Neural progenitor cell (in vitro differentiated cells): ENCODE measurements around the gene SYNC. TPM values are rescaled to one million over a fixed set of nuclear protein-coding genes. Genes with fewer than 3 reads are reported as not detected.

Source experiments
- DNase-seq: peaks from one replicate; pipeline ENCODE4 v3.0.0-alpha.2; 2016; ENCODE audit warnings: low spot score
- H2AFZ ChIP-seq: fragments of 200-600 bp; sonication (generic); replicated peaks from 2 replicates; pipeline ENCODE4 v1.6.1; 2016; ENCODE audit warnings: antibody characterized with exemption
- H3F3A ChIP-seq: fragments of 200-600 bp; sonication (generic); 2 replicates; pipeline ENCODE4 v1.6.1; 2016; ENCODE audit warnings: antibody characterized with exemption, low read depth
- H3K27ac ChIP-seq: fragments of 200-600 bp; sonication (generic); 2 replicates; pipeline ENCODE4 v1.5.1; 2016; ENCODE audit warnings: mild to moderate bottlenecking
- H3K27me3 ChIP-seq: fragments of 200-600 bp; sonication (generic); 2 replicates; pipeline ENCODE4 v1.6.1; 2016; ENCODE audit warnings: mild to moderate bottlenecking, moderate library complexity
- H3K36me3 ChIP-seq: fragments of 200-600 bp; sonication (generic); 2 replicates; pipeline ENCODE4 v1.5.1; 2016
- H3K4me1 ChIP-seq: fragments of 200-600 bp; sonication (generic); 2 replicates; pipeline ENCODE4 v1.6.1; 2016; ENCODE audit warnings: mixed run types
- H3K4me2 ChIP-seq: fragments of 200-600 bp; sonication (generic); 2 replicates; pipeline ENCODE4 v1.6.1; 2016
- H3K4me3 ChIP-seq: fragments of 200-600 bp; sonication (generic); 2 replicates; pipeline ENCODE4 v1.5.1; 2016
- H3K79me2 ChIP-seq: fragments of 200-600 bp; sonication (generic); 2 replicates; pipeline ENCODE4 v1.6.1; 2016; ENCODE audit warnings: low read depth
- H3K9ac ChIP-seq: fragments of 200-600 bp; sonication (generic); 2 replicates; pipeline ENCODE4 v1.6.1; 2016
- H3K9me3 ChIP-seq: fragments of 200-600 bp; sonication (generic); 2 replicates; pipeline ENCODE4 v1.5.1; 2016; ENCODE audit warnings: low read depth
- H4K20me1 ChIP-seq: fragments of 200-600 bp; sonication (generic); 2 replicates; pipeline ENCODE4 v1.6.1; 2016; ENCODE audit warnings: low read depth
- H3K27ac Mint-ChIP-seq: 3 replicates; pipeline ENCODE4 v1.8.0; 2021; ENCODE audit warnings: mixed read lengths
- H3K27me3 Mint-ChIP-seq: 2 replicates; pipeline ENCODE4 v1.8.0; 2022; ENCODE audit warnings: low read depth, mild to moderate bottlenecking, inconsistent platforms, moderate library complexity, mixed read lengths; ENCODE audit not compliant: insufficient read depth
- H3K36me3 Mint-ChIP-seq: 3 replicates; pipeline ENCODE4 v1.8.0; 2021; ENCODE audit warnings: mixed read lengths
- H3K4me1 Mint-ChIP-seq: 3 replicates; pipeline ENCODE4 v1.8.0; 2021; ENCODE audit warnings: mixed read lengths
- H3K4me3 Mint-ChIP-seq: 3 replicates; pipeline ENCODE4 v1.8.0; 2021; ENCODE audit warnings: mild to moderate bottlenecking, moderate library complexity, mixed read lengths
- H3K9me3 Mint-ChIP-seq: 3 replicates; pipeline ENCODE4 v1.8.0; 2020; ENCODE audit warnings: mixed read lengths
- CTCF ChIP-seq: fragments of 200-600 bp; sonication (generic); IDR thresholded peaks from 2 replicates; pipeline ENCODE4 v1.5.1; 2017; ENCODE audit warnings: antibody characterized with exemption, mild to moderate bottlenecking
- EZH2 ChIP-seq: fragments of 200-600 bp; sonication (generic); IDR thresholded peaks from 2 replicates; pipeline ENCODE4 v1.6.1; 2017; ENCODE audit warnings: antibody characterized with exemption, mild to moderate bottlenecking, moderate library complexity
- EZH2phosphoT487 ChIP-seq: fragments of 200-600 bp; sonication (generic); IDR thresholded peaks from 2 replicates; pipeline ENCODE4 v1.6.1; 2017; ENCODE audit warnings: antibody characterized with exemption
- total RNA-seq: library from RNA; depleted of rRNA; stranded (reverse); fragments of >200 nt; gene quantifications from 2 replicates; pipeline ENCODE4 v1.2.3, GENCODE V29; 2015; ENCODE audit warnings: low replicate concordance

Gene SYNC
- total RNA-seq, 1 donor from 2014 or later, result not detected

GRCh38 chr1:32695098-32695904 is 7.3 kb downstream of the SYNC start:
- H3K27ac ChIP-seq, result no peak overlapping the region
- no peak overlapping the region for H3K4me3 ChIP-seq
- no peaks in the 10 kb centered on the region for H3K36me3 ChIP-seq
- H3K27me3 ChIP-seq, result no peaks in the 10 kb centered on the region
- H4K20me1 ChIP-seq, result no peaks in the 10 kb centered on the region
- Mint-ChIP-seq H3K27me3 (peaks cover 8% of the 10 kb centered on the region), H3K36me3 (peaks cover 2% of the 10 kb centered on the region), H3K27ac (peak overlapping the region; percentile 51), H3K4me3 (no peak overlapping the region), H3K4me1 (no peaks in the 10 kb centered on the region), H3K9me3 (no peaks in the 10 kb centered on the region)
- no peaks in the 10 kb centered on the region for H3K4me1 ChIP-seq
- DNase-seq, result no peak
- TF ChIP-seq CTCF, result no peak
- no peak for TF ChIP-seq EZH2
- TF ChIP-seq EZH2phosphoT487, result no peak
- H2AFZ ChIP-seq, result no peak overlapping the region
- no peaks in the 10 kb centered on the region for H3F3A ChIP-seq
- H3K79me2 ChIP-seq, result no peaks in the 10 kb centered on the region
- H3K9ac ChIP-seq, result no peak overlapping the region
- H3K9me3 ChIP-seq, result no peaks in the 10 kb centered on the region
- H3K4me2 ChIP-seq, result no peak overlapping the region

DNA sequence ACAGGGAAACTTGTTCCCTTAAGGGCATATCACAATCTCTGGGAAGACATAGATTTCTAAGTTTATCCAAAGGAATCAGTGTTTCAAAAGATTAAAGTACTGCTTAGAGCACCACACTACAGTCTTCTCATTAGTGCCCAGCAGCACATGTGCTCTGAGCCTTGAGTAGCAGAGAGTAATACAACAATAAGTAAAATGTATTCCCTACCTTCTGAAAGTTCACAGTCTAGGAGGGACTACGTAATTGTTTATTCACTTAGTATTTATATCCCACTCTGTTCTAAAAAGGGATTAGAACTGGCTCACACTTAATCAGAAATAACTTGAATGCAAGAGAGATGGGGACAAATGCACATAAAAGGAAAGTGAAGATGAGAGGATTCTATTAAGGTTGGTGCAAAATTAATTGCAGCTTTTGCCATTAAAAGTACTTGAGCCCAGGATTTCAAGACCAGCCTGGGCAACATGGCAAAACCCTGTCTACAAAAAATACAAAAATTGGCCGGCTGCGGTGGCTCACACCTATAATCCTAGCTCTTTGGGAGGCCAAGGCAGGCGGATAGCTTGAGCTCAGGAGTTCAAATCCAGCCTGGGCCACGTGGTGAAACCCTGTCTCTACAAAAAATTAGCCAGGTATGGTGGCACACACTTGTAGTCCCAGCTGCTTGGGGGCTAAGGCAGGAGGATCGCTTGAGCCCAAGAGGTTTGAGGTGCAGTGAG is 9.0 kb downstream of the SYNC start:
- peaks cover 7% of the 10 kb centered on the region for H3K36me3 Mint-ChIP-seq
- Histone ChIP-seq H3K4me1 (no peaks in the 10 kb centered on the region), H3K27ac (no peak overlapping the region), H3K79me2 (no peaks in the 10 kb centered on the region), H3K4me3 (no peak overlapping the region), H3F3A (no peaks in the 10 kb centered on the region), H3K9me3 (no peaks in the 10 kb centered on the region), H4K20me1 (no peaks in the 10 kb centered on the region), H3K9ac (no peak overlapping the region), H2AFZ (no peak overlapping the region), H3K27me3 (no peaks in the 10 kb centered on the region), H3K36me3 (no peaks in the 10 kb centered on the region), H3K4me2 (no peak overlapping the region)
- no peak for DNase-seq
- H3K9me3 Mint-ChIP-seq, result no peaks in the 10 kb centered on the region
- no peaks in the 10 kb centered on the region for H3K4me1 Mint-ChIP-seq
- no peak overlapping the region for H3K27ac Mint-ChIP-seq
- H3K4me3 Mint-ChIP-seq, result no peak overlapping the region
- H3K27me3 Mint-ChIP-seq, result peaks cover 8% of the 10 kb centered on the region
- no peak for TF ChIP-seq CTCF
- no peak for TF ChIP-seq EZH2phosphoT487
- TF ChIP-seq EZH2, result no peak

DNA sequence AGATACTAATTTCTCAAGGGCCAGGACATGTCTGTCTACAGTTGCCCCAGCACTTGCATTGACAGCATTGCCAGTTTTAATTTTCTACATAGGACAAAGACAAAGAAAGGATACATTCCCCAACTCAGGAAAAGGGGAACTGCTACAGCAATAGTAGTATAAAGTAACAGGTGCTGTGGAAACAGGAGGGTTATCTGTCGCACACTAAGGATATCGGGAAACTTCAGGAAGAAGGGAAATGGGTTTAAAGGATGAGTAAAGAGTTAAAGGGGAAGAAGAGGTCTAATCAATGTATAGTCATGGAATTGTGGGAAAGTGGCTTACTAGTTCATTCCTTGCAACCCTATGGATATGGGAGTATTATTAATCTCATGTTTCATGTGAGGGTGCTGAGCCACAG is 16.2 kb downstream of the SYNC start:
- DNase-seq, result no peak
- Histone ChIP-seq H3K36me3 (peaks cover 4% of the 10 kb centered on the region), H3F3A (peaks cover 51% of the 10 kb centered on the region), H3K4me3 (no peak overlapping the region), H3K4me2 (no peak overlapping the region), H3K9me3 (no peaks in the 10 kb centered on the region), H2AFZ (no peak overlapping the region), H3K27ac (no peak overlapping the region), H3K4me1 (no peaks in the 10 kb centered on the region), H3K9ac (no peak overlapping the region), H4K20me1 (peaks cover 6% of the 10 kb centered on the region), H3K27me3 (no peaks in the 10 kb centered on the region), H3K79me2 (no peaks in the 10 kb centered on the region)
- no peak overlapping the region for H3K4me3 Mint-ChIP-seq
- no peak overlapping the region for H3K27ac Mint-ChIP-seq
- TF ChIP-seq CTCF (no peak), EZH2phosphoT487 (no peak), EZH2 (no peak)
- H3K36me3 Mint-ChIP-seq, result peaks cover 18% of the 10 kb centered on the region
- no peaks in the 10 kb centered on the region for H3K4me1 Mint-ChIP-seq
- H3K9me3 Mint-ChIP-seq, result no peaks in the 10 kb centered on the region
- H3K27me3 Mint-ChIP-seq, result peaks cover 3% of the 10 kb centered on the region
